NCI-H69 (cell line): ENCODE results near the gene SLC38A5.
A peak's percentile ranks its signal among the peaks of the same experiment; 100 is the strongest.
"Not testable (repeated sequence)": the region's sequence is repeated elsewhere in the genome, so short reads cannot be mapped to it uniquely, and the experiment has no call there.

Source experiments
- DNase-seq: peaks from one replicate; lab custom pipeline; 2025; lab: John Stamatoyannopoulos, UW

SLC38A5 gene

DNA sequence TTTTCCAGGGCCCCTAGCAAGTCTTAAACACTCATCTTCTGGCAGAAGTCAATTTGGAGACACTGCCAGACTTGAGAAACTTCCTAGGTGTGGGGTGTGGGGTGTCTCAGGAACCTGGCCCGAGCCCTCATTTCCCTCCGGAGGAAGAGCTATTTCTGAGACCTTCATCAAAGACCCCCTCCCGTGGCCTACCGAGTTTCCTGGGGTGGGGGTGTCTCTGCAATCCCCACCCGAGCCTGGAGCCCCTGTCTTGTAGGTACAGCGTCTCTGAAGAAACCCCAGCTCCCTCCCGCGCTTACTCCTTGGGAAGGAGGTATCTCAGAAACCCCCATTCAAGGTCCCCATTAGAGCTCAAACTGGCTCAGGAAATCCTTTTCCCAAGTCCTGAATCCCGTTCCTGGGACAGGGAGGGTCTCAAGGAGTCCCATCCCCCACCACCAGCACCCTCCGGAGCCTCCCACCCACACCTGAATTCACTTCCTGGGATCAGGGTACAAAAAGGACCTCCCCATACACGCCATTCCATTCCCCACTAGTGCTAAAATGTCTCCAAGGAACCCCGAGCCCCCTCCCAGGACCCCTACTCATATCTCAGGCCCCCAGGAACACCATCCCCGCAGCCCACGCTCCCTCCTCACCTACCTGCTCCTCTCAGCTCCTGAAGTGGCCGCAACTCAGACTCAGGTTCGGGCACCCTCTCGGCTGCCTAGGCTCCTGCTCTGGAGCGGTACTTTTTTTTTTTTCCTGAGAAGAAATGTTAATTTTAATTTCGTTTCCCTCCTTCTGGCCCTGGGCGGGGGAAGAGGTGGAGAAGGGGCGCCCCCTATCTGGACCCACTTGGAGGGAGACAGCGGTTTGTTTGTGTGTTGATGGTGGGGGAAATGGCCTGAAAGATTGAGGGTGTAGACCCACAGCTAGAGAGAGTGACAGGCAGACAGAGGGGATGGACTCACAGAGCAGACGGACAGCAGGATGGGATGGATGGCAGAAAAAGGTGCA, 1.1 kb downstream of the SLC38A5 start:
- DNase-seq = no peak

DNA sequence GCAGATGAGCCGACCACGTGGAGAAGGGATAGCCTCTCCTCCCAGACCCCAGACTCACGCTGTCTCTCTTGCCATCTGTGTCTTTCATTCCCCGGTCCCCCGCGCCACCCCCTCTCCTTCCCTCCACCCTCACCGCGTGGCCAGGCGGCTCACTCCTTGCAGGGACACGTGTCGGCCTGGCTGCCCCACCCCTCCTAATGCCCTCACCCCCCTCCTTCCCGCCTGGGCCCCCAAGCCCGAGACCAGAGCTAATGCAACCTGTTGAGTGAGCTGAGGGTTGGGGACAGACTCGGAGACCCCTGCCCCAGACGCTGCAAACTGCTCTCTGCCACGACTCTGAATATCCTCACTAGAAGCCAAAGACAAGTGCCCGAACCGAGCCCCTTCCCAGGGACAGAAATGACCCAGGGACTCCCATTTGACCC, 1.8 kb downstream of the SLC38A5 start:
- DNase-seq = peak; percentile 60

- DNase-seq = peak; percentile 19
Measured at GRCh38 chrX:48467281-48467761, 2.7 kb downstream of the SLC38A5 start.

GRCh38 chrX:48466696-48467095, 3.4 kb downstream of the SLC38A5 start:
- DNase-seq = no peak

- DNase-seq = no peak
Measured at GRCh38 chrX:48465336-48465933, 4.6 kb downstream of the SLC38A5 start.

GRCh38 chrX:48461830-48462229, 8.2 kb downstream of the SLC38A5 start:
- DNase-seq = no peak

- no peak for DNase-seq
Measured at GRCh38 chrX:48460606-48461005, 9.5 kb downstream of the SLC38A5 start.

DNA sequence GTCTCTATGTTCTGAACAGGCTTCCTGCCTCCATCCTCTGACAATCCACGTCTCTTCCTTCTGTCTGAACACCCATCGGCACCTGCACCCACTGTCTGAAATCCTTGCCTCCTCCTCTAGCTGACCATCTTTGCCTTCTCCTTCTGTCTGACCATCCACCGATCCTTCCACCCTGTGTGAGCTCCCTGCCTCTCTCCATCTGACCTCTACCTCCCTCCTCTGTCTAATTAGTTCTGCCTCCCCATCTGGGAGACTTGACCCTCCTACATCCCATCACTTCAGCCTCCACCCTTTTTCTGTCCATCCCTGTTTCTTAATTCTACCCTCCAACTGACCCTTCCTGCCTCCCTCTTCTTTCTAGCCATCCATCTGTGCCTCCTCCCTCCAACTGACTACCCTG, 10.0 kb downstream of the SLC38A5 start:
- no peak for DNase-seq

GRCh38 chrX:48459483-48459882, 10.6 kb downstream of the SLC38A5 start:
- DNase-seq = no peak

DNA sequence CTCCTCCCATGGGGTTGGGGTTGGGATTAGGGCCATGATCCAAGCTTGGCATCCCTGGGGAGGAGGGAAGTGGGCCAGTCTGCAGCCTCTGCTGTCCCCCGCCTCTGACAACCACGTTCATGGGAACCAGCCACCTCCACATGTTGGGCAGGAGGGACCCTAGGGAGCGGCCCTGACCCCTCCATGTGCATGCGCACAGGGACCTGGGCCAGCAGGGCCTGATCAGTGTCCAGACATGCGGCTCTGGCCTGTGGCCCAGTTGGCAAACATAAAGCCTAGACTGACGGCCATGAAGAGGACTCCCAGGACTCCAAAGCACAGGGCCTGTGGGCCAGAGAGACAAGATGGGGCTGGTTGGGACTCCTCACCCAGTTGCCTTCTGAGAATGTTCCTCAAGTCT, 11.3 kb downstream of the SLC38A5 start:
- DNase-seq = no peak

GRCh38 chrX:48456628-48457331, 13.3 kb downstream of the SLC38A5 start:
- DNase-seq = no peak

GRCh38 chrX:48451708-48452107, 18.4 kb downstream of the SLC38A5 start:
- no peak for DNase-seq

DNA sequence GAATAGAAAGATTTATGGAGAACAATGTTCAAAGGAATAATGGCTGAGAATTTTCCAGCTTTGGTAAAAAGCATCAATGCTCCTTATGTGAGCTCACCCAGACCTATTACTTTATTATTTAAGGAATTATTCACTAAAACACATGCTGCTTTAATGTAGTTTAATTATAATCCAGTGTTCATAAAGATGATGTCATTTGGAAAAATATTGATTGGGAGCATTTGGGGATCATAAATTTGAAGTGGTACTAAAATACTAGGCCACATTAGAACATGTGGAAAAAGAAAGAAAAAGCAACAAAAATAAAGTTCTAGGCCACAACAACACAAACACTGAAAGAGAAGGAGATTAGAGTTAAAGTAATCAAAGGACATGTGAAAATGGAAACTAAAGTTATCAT, 20.0 kb downstream of the SLC38A5 start:
- DNase-seq = no peak

DNA sequence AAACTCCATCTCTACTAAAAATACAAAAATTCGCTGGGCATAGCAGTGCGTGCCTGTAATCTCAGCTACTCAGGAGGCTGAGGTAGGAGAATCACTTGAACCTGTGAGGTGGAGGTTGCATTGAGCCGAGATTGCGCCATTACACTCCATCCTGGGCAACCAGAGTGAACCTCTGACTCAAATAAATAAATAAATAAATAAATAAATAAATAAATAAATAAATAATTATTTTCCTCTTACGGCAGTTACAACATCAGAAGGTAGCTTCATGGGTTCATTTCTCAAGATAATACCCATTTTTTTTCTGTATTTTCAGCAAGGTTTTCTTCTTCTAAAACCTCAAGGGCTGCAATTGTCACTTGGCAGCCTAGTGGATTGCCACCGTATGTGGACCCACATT, 22.9 kb downstream of the SLC38A5 start:
- not testable (repeated sequence) for DNase-seq

- DNase-seq = not testable (repeated sequence)
Measured at GRCh38 chrX:48433713-48434112, 36.3 kb downstream of the SLC38A5 start.

GRCh38 chrX:48430166-48430565, 39.9 kb downstream of the SLC38A5 start:
- DNase-seq = not testable (repeated sequence)

DNA sequence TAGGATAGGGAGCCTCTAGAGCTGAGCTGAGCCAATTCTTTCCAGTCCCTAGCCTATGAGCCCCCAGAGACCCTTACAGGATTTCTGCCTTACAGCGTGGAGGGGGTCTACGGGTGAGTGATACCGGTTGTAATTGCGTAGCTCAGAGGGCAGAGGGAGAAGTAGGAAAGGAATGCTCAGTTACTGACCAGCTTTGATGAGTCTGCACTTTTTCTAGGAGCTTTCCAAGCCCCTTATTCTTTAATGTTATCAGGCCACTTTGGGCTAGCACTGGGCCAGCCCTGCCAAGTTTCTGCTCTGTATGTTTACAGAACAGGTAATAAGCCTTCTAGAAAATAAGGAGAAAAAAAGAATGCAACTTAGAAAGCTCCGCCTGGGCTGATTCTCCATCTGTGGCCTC, 40.5 kb downstream of the SLC38A5 start:
- DNase-seq = not testable (repeated sequence)

DNA sequence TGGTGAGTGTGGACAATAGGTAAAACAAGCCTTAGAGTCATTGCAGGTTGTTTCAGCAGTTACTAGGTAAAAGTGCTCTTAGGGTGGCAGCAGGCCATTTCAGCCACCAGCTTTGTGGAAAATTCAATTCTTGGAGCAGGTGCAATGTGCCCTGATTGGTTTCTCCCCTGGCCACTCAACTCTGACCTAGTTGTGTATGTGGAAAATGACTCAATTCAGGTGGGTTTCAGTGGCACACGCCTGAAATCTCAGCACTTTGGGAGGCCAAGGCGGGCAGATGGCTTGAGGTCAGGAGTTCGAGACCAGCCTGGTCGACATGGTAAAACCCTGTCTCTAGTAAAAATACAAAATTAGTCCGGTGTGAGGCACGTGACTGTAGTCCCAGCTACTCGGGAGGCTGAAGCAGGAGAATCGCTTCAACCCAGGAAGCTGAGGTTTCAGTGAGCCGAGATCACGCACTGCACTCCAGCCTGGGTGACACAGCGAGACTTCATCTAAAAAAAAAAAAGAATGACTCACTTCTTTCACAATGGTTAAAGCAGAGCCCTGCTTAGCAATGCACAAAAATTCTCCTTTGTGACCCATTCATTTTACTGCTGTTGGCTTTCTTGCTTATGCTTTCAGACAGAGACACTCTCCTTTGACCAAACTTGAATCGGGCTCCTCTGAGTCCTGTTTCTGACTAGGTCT, 42.9 kb downstream of the SLC38A5 start:
- not testable (repeated sequence) for DNase-seq

- DNase-seq = not testable (repeated sequence)
Measured at GRCh38 chrX:48411860-48412259, 58.2 kb downstream of the SLC38A5 start, which contains the start of gene SSX4B. SSX4B (minus strand) TSS chrX:48411960; CDS start chrX:48411372, 588 bp downstream.
